HG03108 (cell line): ENCODE results near the gene TMEM54.

Source experiments
- ATAC-seq: cut with Tn5 transposase; IDR thresholded peaks from one replicate; pipeline ENCODE4 v1.9.1; 2021; ENCODE audit warnings: moderate library complexity; ENCODE audit not compliant: unreplicated experiment

TMEM54 gene

DNA sequence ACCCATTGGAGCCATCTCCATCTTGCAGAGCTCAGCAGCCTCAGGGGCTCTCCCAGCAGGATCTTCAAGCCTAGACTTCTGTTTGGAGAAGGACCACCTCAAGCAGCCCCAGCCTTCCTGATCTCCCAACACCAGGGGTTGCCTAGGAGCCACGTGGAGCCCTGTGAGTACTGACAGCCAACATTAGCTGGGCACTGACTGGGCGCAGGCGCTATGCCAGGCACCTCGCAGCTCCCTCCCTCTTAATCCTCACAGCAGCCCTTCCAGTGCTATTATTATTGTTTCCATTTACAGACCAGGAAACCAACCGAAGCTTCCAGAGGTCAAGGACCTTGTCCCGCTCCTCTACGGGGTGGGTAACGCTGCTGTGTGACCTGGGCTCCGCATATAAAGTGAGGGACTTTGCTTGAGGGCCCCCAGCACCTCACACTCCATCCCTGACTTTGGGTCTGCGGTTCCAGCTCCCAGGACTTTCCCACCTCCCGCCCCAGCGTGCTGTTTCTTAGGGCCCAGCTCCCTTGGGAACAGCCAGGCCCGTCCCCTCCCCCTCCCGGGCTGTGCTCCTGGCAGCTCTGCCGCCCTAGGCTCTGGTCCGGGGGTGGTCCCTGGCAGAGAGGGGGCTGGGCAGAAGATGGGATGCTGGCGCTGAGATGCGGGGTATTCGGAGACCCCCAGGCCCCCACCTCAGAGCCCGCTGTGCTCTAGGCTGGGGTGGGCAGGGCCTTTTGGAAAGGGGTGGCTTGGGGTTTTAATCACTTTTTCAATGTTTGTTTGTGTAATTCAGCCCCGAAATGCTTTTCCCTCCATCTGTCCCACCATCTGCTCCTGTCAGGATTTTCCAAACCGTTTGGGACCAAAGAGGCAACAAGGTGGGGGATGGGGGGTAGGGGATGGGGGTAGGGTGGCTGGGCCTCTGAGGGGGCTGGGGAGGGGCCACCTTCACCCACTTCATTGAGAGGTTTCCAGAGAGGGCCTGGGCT is 19.0 kb downstream of the TMEM54 start:
- ATAC-seq = no peak

DNA sequence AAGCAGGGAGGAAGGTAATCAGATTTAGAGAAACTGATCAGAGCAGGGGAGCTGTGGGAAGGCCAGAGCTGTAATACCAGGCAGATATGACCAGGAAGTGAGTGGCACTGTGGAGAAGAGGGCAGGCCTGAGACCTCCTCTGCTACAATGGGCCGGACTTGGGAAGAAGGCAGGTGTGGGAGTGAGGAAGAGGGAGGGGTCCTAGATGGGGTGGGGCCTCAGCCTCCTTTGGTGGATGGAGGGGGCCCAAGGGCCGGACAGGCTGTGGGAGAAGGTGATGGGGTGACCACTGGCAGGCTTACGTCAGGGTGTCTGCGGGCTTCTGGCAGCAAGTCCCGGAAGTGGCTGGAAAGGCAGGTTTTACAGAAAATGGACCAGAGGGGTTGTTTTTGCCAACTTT is 19.9 kb downstream of the TMEM54 start:
- no peak for ATAC-seq

DNA sequence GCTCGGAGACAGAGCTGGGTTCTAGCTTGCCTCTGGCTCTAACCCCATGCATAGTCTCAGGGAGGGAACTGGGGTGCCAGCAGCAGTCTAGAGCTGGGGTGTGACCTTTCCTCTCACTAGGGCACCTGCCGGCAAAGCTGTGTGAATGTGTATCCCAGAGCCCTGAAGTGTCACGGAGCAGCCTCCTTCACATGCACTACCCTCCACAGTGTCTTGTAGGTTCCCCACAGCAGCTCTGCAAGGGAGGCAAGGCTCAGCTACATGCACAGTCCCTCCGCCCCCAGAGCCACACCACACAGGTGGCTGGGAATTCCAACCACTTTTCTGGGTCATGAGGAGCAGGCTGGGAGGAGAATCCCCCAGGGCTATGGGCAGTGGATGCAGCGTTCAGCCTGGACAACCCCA is 22.6 kb downstream of the TMEM54 start:
- ATAC-seq = no peak

DNA sequence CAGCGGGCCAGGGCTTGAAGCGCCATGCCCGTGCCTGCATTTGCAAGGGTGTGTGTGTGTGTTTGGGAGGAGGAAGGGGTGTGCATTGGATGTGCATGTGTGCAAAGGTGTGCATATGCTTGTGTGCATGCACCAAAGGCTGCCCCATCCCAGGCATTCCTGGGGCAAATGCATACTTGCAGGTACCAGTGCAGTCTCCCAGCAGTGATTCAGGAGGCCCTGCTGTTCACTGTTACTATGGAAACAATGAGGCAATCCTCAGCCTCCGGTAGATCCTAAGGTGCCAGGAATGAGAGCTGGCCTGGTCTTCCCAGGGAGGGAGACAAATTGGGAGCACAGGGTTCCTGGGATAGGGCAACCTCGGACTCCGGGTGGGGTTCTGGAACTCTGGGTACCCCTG is 23.0 kb downstream of the TMEM54 start:
- no peak for ATAC-seq

DNA sequence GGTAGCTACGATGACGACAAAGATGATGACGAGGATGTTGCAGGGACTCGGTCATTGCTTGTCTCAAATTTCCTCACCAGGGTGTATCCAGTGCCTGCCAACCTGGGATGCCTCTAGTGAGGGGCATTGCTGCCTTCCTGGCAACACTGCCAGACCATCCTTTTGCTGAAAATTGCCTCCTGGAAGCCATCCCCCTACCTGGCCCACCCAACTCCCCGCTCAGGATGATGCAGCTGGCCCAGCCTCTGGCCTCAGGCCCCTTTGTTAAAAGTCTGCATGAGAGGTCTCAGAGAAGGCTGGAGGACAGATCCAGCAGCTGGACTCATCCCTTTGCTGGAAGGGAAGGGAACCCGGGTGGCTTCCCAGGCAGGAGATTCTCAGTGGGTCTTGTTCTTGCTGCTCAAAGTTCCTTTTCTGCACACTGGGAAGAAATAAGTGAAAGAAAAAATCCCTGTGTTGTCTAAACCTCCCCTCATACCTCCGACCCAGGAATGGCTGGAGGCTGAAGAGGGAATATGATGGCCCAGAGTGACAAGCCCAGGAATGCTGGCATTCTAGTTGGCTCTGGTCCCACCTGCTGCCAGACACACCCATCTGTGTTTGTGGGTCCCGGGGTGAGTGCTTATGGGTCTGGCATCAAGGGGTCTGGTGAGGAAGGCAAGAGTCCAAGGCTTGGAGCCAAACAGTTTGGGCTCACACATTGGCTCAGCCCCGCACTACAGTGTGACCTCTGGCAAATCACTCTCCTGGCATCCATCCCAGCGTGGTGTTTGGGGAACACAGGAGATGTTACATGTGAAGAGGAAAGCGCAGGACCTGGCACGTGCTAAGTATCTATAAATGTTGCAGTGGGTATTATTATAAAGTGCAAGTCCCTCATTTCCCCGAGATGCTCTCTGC is 23.7 kb downstream of the TMEM54 start:
- ATAC-seq = no peak

DNA sequence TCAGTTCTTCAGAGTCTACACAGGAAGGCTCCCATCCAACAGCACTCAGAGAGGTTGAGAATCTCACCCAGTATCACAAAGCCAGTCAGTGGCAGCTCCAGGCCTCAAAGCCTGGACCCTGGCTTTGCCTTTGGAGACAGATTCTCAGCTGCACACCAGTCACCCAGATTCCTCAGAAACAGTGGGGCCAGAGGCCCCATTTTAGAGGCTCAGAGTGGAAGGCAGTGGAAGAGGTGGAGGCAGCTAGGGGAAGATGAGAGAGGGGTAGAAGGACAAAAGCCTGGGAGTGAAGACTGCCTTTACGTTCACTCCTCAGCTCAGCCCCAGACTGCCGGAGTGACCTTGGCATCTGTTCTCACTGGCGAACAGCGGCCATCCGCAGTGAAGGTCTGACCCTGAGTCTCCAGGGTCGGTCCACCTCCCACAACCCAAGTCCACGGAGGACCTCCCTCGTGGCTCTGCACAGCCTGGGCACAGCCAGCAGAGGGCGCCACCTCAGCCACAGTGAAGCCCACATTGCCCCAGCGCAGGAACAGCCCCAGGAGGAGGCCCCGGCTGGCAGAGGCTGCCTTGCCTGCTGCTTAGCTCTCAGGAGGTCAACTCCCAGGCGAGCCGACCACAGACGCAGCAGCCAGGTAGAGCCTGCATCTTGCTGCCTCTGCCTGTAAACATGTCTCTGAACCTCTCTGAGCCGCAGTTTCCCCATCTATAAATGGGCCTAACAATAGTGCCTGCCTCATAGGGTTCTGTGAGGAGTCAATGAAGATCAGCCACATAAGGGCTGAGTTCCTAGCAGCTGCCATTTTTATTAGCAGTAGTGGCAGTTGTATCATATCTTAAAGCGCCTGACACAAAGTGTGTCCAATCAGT is 24.6 kb downstream of the TMEM54 start:
- no peak for ATAC-seq

DNA sequence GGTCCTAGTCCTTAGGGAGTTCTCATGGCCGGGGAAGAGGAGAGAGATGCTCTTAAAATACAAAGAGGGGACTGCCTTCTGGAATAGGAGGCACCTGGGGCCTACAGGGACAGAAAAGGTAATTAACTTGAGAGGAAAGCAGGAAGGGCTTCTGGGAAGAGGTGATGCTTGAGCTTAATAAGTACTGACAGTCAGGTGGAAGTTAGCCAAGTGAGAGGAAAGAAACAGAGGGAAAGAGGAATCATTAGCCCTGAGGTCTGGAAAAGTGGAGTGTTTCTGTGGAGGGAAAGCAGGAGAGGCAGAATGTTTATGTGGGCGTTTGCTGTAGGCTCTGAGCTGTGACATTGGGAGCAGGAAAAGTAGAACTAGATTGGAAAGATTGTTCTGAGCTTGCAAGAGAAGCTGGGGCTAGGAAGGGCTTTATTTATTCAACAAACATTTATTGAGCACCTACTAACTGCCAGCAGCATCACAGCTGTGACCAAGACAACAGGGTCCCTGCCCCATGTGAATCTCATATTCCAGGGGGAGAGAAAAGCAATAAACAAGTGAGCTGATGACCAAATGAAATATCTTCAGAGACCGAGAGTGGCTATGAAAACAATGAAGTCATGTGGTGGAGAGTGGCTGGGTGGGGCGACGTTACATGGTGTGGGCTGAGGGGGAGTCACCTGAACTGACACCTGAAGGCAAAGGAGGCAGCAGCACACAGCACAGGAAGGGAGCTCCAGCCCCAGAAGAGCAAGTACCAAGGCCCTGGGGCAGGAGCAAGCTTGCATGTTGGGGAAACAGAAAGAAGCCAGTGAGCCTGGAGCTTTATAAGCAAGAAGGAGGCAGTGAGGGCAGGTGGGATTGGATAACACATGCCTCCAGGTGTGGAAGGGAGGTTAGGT is 26.1 kb downstream of the TMEM54 start:
- no peak for ATAC-seq

DNA sequence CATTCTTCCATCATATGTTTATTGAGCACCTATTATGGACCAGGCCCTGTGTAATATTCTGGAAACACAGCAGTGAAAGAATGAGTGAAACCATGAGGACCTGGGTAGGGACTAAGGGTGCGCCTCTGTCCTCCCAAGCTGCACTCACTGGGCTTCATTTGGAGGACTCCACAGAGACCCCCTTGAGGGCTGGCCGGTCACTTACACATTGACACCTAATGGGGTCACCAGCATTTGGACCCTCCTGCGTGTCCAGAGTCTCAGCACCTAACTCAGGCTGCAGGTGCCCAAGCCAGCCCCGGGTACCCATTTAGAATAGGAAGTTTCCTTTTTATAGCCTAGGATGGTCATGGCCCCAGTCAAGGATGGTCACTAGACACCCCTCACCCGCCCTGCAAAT is 27.7 kb downstream of the TMEM54 start:
- no peak for ATAC-seq

DNA sequence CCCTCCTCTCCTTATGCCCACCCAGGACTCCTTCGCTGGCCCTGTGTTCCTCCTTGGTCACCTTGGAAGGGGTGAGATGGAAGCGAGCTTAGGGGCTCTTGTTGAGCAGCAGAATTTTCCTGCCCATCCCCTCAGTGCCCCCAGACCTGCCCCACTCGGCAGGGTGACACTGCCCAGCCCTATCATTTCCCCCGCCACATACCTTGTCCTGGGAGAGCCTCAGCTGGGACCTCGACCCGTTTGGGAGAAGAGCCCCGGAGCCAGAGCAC is 29.1 kb downstream of the TMEM54 start:
- ATAC-seq = no peak

DNA sequence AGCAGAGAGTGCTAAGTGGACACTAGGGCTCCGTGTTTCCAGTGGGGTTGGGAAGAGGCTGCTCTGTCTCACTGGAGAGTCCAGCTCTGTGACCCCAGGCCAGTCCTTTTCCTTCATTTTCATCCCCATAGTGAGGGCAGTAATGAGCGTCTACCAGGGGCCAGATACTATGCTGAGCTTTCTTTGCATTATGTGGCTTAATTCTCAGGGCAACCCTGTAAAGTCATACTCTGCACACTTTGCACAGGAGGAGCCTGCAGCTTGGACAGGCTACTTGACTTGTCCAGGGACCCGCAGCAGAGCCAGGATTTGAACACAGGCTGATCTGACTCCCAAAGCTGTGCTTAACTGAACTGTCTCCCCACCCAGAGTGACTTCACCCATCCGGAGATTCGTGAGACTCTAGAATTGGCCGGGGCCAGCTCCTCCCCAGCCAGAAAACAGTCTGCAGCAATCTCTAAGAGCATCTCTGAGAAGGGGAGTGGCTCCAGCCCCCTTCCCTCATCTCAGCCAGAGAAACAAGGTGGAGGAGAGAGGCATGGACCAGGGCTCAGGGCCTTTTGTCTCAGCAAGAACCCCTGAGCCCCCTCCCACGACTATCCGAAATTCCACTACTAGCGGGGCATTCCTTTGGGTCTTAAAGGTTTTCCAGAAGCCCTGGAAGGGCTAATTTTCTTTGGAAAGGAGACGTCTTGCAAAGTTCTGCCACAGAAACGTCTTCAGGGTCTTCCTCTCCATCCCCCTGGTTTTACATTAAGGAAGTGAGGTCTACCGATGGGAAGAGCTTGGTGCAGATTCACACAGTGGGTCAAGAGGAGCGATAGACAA is 29.6 kb downstream of the TMEM54 start:
- ATAC-seq = no peak

DNA sequence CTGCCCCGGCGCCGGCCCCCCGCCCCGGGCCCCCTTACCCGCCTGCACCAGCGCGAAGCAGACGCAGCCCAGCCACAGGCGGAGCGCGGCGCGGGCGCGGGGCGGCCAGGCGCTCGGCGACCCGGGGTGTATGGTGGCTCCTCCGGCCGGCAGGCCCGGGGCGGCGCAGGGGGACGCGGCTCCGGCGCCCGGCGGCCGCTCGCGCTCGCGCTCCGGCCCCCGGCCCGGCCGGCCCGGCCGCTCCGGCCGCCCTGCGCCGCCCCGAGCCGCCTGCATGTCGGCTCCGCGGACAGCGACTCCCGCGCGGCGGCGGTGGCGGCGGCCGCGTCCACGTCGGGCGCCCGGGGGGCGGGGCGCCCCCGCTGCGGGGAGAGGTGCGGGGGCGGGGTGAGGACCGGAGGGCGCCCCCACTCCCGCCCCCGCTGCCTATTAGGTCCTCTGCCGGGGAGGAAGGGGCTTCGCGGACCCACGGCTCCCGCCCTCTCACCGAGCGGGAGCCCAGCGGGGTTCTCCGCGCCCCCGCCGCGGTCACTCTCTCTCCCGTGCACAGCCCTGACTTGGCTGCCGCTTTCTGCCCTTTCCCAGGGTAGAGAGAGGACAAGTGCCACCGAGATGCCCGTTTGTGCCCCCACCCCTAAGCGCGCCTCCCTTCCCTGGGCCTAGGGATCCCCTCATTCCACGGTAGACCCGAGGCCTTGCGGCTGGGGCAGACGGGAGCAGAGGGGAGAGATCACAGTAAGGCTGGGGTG is 30.4 kb downstream of the TMEM54 start, which contains the start of gene FNDC5:
Gene FNDC5 (minus strand): TSS at position 298 of the 749 bp plus-strand sequence.
- ATAC-seq = no peak

DNA sequence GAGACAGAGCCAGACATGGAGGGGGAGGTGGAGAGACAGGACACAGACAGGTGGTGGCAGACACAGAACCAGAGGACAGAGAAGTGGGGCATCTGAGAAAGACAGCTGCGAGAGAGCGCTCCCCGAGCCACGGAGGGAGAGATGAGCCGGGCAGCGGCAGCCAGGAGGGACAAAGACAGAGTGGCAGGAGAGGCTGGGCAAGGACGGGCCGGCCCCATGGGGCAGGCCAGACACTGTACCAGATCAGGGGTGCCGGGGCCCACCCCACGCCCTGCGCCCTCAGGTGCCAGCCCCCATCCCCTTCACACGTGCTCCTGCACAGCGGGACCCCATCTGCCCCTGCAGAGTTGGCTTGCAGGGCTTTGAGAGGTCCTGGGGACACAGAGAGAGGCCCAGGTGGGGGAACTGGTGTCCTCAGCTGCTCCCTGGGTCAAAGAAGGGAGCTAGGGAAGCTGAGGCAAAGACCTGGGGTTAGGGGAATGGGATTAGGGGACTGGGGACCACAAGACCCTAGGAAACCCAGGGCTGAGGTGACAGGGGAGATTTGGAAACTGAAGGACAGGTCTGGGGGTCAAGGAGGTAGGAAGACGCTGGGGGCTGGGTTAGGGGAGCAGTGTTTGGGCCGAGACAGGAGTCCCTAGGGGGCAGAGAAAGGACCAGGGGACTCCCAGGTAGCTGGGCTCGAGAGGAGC is 31.1 kb downstream of the TMEM54 start:
- no peak for ATAC-seq

DNA sequence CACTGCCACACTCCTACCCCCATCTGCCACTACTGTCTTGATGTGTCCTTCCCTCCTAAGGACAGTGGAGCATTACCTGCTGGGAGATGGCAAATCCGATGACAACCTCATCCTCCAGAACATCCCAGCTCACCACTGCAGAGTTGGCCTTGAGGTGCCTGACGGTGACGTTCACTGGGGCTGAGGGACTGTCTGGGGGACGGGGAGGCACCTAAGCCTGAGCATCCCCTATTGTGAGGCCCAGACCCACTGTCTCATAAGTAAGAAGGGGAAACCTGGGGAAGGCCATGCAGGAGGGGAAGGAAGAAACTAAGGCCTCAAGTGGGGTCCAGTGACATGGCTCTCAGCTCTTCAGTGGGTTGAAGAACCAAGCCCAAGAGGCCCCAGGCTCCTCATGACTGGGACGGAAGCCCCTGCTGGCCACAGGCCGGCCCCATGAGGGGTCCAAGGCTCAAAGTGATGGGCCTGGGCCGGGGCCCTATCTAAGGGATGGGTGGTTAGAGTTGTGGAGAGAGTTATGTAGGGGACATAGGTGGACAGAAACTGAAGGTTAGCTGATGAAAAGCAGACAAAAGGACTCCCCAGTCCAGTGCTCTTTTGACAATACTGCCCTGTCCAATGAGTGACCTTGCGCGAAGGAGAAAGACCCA is 32.3 kb downstream of the TMEM54 start:
- ATAC-seq = no peak

DNA sequence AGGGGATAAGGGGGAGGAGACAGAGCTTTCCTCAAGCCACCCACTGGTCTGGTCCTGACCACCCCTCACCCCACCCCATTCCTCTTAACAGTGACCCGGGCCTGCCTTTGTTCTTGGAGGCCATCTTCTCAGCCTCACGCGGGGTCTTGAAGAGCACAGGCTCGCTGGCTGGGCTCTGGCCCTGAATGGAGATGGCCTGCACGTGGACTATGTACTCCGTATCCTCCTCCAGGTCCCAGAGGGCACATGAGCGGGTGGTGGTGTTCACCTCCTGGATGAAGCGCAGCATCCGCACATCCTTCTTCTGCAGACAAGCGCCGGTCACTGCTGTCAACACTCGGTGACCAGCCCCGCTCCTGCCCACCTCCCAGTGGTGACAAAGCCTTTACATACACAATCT is 33.1 kb downstream of the TMEM54 start:
- no peak for ATAC-seq

DNA sequence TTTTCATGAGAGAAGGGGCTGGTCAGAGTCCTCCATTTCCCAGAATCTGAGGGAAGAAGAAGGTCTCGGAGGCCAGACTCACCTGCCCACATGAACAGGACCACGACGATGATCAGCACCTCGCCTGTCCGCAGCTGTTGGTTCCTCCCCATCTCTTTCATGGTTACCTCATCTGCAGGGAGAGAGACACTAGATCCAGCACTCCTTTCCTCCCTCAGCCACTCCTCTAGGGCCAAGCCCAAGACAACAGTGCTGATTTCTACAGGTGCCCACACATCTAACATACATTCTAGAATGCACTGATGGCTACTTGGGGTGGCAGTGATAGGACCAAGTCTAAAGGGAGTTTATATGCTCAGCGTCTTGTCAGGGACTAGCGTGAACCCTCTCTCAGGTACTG is 33.5 kb downstream of the TMEM54 start:
- ATAC-seq = no peak

DNA sequence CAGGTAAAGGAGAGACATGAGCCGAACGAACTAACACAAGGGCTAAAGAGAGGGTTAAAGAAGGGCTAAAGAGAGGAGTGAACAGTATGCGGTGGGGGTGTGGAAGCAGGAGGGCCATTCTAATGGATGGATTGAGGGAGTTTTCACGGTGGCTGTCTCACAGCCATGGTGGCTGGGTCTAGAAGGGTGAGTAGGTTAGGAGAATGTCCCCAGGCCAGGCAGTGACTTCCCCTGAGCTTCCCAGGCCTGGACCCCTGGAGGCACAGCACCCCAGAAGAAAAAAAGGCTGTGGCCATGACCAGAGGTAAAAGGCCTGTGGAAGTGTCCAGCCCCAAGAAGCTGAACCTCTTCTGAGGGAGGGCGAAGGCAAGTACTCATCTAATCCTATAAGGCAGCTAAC is 34.0 kb downstream of the TMEM54 start:
- ATAC-seq = no peak

DNA sequence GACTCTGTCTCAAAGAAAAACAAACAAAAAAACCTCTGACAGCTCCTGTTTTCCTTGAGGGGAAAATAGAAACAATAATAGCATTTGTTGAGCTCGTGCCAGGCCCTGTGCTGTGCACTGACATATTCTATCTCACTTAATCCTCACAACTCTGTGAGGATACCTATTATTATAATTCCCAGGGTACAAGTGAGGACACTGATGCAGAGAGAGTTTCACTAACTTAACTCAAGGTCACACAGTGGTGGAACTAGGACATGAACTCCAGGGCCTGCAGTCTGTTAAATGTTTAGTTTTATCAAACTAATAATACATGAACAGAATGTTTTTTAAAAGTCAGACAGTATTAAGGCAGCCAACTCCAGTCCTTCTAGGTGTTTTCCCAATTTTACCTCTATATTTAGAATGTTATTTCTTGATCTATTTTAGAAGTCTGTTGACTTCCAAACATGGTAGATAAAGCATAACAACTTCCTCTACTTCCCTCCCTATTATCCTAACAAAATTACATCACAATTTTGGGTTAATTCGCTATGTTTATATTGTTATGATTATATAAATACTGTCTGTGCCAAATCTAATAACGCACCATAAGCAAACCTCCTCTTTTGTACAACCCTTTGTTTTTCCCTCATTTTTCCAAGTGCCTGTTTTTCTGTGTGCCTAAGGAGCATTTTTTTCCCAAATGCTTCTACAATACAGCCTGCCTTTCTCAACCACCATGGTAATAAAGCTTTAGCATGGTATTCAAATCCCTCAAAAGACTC is 35.4 kb downstream of the TMEM54 start:
- ATAC-seq = no peak
